ENCODE measurements around the gene RSRC1.
"Not testable (repeated sequence)": the region's sequence is repeated elsewhere in the genome, so short reads cannot be mapped to it uniquely, and the experiment has no call there.

Gene RSRC1

GRCh38 chr3:158404131-158404718 is 294.3 kb downstream of the RSRC1 start:
- no peak for DNase-seq (ENCODE audit: low read depth, low spot score)

- DNase-seq (ENCODE audit: low read depth, low spot score) = no peak
Measured at GRCh38 chr3:158405507-158405906, 295.6 kb downstream of the RSRC1 start.

GRCh38 chr3:158407844-158408517 is 298.1 kb downstream of the RSRC1 start:
- DNase-seq (ENCODE audit: low read depth, low spot score) = no peak

GRCh38 chr3:158408518-158408897 is 298.6 kb downstream of the RSRC1 start:
- DNase-seq (ENCODE audit: low read depth, low spot score) = not testable (repeated sequence)

- DNase-seq (ENCODE audit: low read depth, low spot score) = no peak
Measured at GRCh38 chr3:158418035-158418434, 308.1 kb downstream of the RSRC1 start.

GRCh38 chr3:158419820-158420653 is 310.1 kb downstream of the RSRC1 start:
- DNase-seq (ENCODE audit: low read depth, low spot score) = no peak

- no peak for DNase-seq (ENCODE audit: low read depth, low spot score)
Measured at GRCh38 chr3:158420654-158421396, 310.9 kb downstream of the RSRC1 start.

- DNase-seq (ENCODE audit: low read depth, low spot score) = no peak
Measured at GRCh38 chr3:158430448-158430847, 320.6 kb downstream of the RSRC1 start.

GRCh38 chr3:158430968-158431367 is 321.1 kb downstream of the RSRC1 start:
- DNase-seq (ENCODE audit: low read depth, low spot score) = no peak

- no peak for DNase-seq (ENCODE audit: low read depth, low spot score)
Measured at GRCh38 chr3:158431829-158432228, 321.9 kb downstream of the RSRC1 start.

- peak; percentile 23 for DNase-seq (ENCODE audit: low read depth, low spot score)
Measured at GRCh38 chr3:158434412-158435038, 324.6 kb downstream of the RSRC1 start.

GRCh38 chr3:158443632-158444031 is 333.7 kb downstream of the RSRC1 start:
- no peak for DNase-seq (ENCODE audit: low read depth, low spot score)

GRCh38 chr3:158447408-158447807 is 337.5 kb downstream of the RSRC1 start:
- no peak for DNase-seq (ENCODE audit: low read depth, low spot score)

GRCh38 chr3:158451405-158452055 is 341.6 kb downstream of the RSRC1 start:
- DNase-seq (ENCODE audit: low read depth, low spot score) = no peak

GRCh38 chr3:158452334-158452733 is 342.4 kb downstream of the RSRC1 start:
- no peak for DNase-seq (ENCODE audit: low read depth, low spot score)

GRCh38 chr3:158453004-158453403 is 343.1 kb downstream of the RSRC1 start:
- DNase-seq (ENCODE audit: low read depth, low spot score) = no peak

- no peak for DNase-seq (ENCODE audit: low read depth, low spot score)
Measured at GRCh38 chr3:158453865-158454264, 344.0 kb downstream of the RSRC1 start.

- no peak for DNase-seq (ENCODE audit: low read depth, low spot score)
Measured at GRCh38 chr3:158455406-158455805, 345.5 kb downstream of the RSRC1 start.

- DNase-seq (ENCODE audit: low read depth, low spot score) = no peak
Measured at GRCh38 chr3:158456114-158456513, 346.2 kb downstream of the RSRC1 start.

GRCh38 chr3:158458464-158458863 is 348.6 kb downstream of the RSRC1 start:
- no peak for DNase-seq (ENCODE audit: low read depth, low spot score)

- DNase-seq (ENCODE audit: low read depth, low spot score) = no peak
Measured at GRCh38 chr3:158460926-158461325, 351.0 kb downstream of the RSRC1 start.
